Measurements from ENCODE around the gene CNTNAP3.
"Not testable (repeated sequence)": the region's sequence is repeated elsewhere in the genome, so short reads cannot be mapped to it uniquely, and the experiment has no call there.

The CNTNAP3 gene

DNA sequence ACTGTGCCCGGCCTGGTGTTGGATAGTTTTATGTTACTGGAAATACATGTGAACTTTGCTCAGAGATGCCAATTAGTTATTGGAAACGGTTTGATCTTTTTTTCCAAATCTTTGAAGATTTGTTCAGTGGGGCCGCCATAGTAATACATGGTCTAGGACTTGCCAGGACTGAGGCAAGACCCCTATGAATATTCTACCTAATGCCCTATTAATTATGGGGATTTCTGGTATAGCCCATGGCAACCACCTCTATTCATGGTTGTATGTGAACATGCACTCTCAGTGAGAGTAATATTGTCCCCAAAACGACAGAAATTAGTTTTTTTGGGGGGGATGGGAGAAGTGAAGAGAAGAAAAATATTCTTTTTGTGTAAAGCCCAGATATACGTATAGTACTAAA is 220.3 kb downstream of the CNTNAP3 start:
- DNase-seq (ENCODE audit: low read depth in 2 of 2) = not testable (repeated sequence)

DNA sequence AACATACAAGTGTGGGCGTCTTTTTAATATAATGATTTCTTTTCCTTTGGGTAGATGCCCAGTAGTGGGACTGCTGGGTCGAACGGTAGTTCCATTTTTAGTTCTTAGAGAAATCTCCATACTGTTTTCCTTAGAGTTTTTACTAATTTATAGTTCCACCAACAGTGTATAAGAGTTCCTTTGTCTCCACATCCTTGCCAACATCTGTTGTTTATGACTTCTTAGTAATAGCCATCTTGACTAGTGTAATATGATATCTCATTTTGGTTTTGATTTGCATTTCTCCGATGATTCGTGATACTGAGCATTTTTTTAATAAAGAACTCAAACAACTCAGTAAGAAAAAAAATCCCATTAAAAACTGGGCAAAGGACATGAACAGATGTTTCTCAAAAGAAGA is 225.0 kb downstream of the CNTNAP3 start:
- not testable (repeated sequence) for DNase-seq (ENCODE audit: low read depth in 2 of 2)

- not testable (repeated sequence) for DNase-seq (ENCODE audit: low read depth in 2 of 2)
Measured at GRCh38 chr9:39054453-39054852, 233.5 kb downstream of the CNTNAP3 start.

GRCh38 chr9:39046833-39047232 is 241.1 kb downstream of the CNTNAP3 start:
- DNase-seq (ENCODE audit: low read depth in 2 of 2) = not testable (repeated sequence)

- DNase-seq (ENCODE audit: low read depth in 2 of 2) = not testable (repeated sequence)
Measured at GRCh38 chr9:39042352-39042803, 245.6 kb downstream of the CNTNAP3 start.

GRCh38 chr9:39041774-39042173 is 246.2 kb downstream of the CNTNAP3 start:
- DNase-seq (ENCODE audit: low read depth in 2 of 2) = not testable (repeated sequence)

DNA sequence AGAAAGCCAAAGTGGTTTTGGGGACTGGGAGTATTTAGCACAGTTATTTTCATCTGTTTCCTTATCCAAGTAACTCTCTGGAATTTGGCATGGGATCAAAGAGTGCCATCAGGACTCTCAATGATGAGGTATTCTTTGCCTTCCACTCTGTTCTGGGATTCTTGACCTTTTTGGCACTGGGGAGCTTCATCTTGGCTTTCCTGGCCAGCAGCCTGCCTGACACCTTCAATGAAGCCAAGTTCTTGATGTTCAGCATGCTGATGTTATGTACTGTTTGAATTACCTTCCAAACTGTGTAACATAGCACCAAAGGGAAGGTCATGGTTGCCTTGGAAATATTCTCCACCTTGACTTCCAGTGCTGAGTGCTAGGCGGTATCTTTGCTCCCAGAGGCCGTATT is 248.8 kb downstream of the CNTNAP3 start:
- not testable (repeated sequence) for DNase-seq (ENCODE audit: low read depth in 2 of 2)

- not testable (repeated sequence) for DNase-seq (ENCODE audit: low read depth in 2 of 2)
Measured at GRCh38 chr9:39038221-39038620, 249.7 kb downstream of the CNTNAP3 start.

DNA sequence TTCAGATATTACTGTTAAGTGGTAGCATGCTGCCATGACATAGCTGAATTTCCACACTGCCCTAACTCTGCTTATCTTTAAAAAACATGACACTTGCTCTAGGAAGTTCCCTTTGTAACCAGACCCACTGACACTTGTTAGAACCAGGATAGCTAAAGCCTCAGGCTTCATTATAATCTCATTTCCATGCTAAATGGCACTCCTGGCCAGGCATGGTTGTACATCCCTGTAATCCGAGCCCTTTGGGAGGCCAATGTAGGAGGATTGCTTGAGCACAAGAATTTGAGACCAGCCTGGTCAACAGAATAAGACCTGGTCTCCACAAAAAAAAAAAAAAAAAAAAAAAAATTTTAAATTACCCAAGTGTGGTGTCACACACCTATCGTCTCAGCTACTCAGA is 254.1 kb downstream of the CNTNAP3 start:
- not testable (repeated sequence) for DNase-seq (ENCODE audit: low read depth in 2 of 2)

GRCh38 chr9:39030204-39031019 is 257.6 kb downstream of the CNTNAP3 start:
- DNase-seq (ENCODE audit: low read depth in 2 of 2) = not testable (repeated sequence)

DNA sequence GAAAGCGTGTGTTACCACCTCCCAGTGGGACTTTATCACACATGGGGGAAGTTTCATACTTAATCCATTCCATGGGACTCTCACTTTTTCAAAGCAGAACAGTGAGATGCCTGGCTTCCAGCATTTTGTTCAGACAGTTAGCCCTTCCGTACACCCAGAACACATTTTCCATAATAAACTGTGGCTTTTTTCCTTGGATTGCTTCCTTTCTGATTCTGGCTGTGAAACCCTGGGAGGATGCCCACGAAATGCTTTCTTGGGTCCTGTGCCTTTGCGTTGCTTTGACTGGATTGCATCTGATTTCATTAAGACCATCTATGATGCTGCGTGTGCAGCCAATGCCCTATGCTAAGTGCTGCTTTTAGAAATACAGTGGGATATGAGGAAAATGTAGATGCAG is 259.1 kb downstream of the CNTNAP3 start:
- not testable (repeated sequence) for DNase-seq (ENCODE audit: low read depth in 2 of 2)

DNA sequence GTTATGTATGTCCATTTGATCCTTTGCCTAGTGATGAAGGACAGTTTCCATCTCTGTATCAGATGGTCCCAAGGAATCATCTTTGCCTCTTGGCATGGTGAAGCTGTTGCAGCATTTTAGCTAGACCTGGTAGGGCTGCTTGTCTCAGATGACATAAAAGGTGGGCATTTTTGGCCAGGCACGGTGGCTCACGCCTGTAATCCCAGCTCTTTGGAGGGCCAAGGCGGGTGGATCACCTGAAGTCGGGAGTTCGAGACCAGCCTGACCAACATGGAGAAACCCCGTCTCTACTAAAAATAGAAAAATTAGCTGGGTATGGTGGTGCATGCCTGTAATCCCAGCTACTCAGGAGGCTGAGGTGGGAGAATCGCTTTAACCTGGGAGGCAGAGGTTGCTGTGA is 259.8 kb downstream of the CNTNAP3 start:
- not testable (repeated sequence) for DNase-seq (ENCODE audit: low read depth in 2 of 2)

DNA sequence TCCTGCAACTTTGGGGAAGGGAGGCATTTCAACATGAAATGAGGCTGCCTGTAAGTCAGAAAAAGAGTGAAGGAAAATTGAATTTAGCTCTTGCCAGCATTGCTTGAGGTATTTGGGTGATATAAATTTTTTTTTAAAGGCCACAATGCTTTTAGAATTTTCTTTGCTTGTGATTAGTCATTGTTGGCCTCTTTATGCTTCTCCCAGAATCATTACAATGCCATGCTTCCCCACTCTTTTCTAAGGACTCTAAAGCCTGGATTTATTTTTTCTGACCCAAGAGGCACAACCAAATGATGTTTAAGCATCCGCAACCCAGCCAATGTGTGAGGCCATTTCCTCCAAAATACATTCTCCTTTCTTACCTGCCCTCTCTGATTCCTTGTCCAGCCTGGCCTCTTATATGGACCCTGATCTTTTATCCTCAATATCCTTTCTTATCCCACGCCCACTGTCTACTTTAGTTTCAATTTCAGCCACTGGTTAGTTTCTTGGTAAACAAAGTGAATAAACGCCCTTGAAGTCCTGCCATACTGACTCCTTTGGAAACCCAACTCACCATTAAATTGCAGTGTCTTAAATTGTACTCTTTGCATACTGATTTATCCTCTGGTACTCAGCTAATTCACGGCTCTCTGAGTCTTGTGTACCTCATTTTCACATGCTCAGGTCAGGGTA is 261.9 kb downstream of the CNTNAP3 start:
- DNase-seq (ENCODE audit: low read depth in 2 of 2) = not testable (repeated sequence)
